HEK293 (cell line): ENCODE data around the gene SEC11A.

Experiments
- CTCF ChIA-PET: fragments of 350-600 bp; formaldehyde crosslinking; extraction: SDS; loops from one replicate; lab custom pipeline; 2021; ENCODE audit warnings: antibody characterized with exemption; lab: Yijun Ruan, JAX
- POLR2A ChIA-PET: fragments of 300-600 bp; formaldehyde crosslinking; extraction: SDS; loops from one replicate; lab custom pipeline; 2020; ENCODE audit warnings: antibody characterized with exemption, inconsistent platforms; lab: Yijun Ruan, JAX
- H3K27ac ChIP-seq: fragments of 200-500 bp; sonication (Bioruptor generic); 2 replicates; pipeline ENCODE4 v1.5.1; 2014; ENCODE audit warnings: low read depth, low read length, control low read depth, inconsistent platforms; ENCODE audit errors: extremely low read depth
- H3K36me3 ChIP-seq, 2 experiments: fragments of 200-500 bp in 1 of 2; sonication (Bioruptor generic) in 1 of 2; 1 replicate in 1 of 2; 2 replicates in 1 of 2; pipeline ENCODE4 v1.5.1; 2014 to 2017; ENCODE audit warnings: inconsistent platforms in 2 of 2, low read length in 2 of 2; ENCODE audit not compliant: control insufficient read depth in 2 of 2, insufficient read depth in 1 of 2
- H3K4me1 ChIP-seq: fragments of 200-500 bp; sonication (Bioruptor generic); 2 replicates; pipeline ENCODE4 v1.5.1; 2014; ENCODE audit warnings: mild to moderate bottlenecking, low read length, inconsistent platforms; ENCODE audit not compliant: control insufficient read depth, insufficient read depth
- H3K4me3 ChIP-seq: 2 replicates; pipeline ENCODE4 v1.5.1; 2011; ENCODE audit warnings: low read depth, mild to moderate bottlenecking, control low read depth, low read length, moderate library complexity
- H3K9me3 ChIP-seq: fragments of 200-500 bp; sonication (Bioruptor generic); 2 replicates; pipeline ENCODE4 v1.5.1; 2014; ENCODE audit warnings: low read depth, low read length, inconsistent platforms; ENCODE audit not compliant: control insufficient read depth, insufficient read depth
- BCL6B ChIP-seq: fragments of 450-650 bp; formaldehyde crosslinking; IDR thresholded peaks from 2 replicates; pipeline ENCODE4 v1.5.1; 2017; ENCODE audit warnings: missing biosample characterization, missing genetic modification characterization
- CTCF ChIP-seq: fragments of 450-650 bp; formaldehyde crosslinking; IDR thresholded peaks from 2 replicates; pipeline ENCODE4 v1.5.1; 2016; ENCODE audit warnings: missing biosample characterization, missing genetic modification characterization
- GLIS2 ChIP-seq: fragments of 450-650 bp; formaldehyde crosslinking; IDR thresholded peaks from 2 replicates; pipeline ENCODE4 v1.5.1; 2016; ENCODE audit warnings: missing biosample characterization, missing genetic modification characterization
- HOXA7 ChIP-seq: sonication (generic); formaldehyde crosslinking; IDR thresholded peaks from 2 replicates; pipeline ENCODE4 v1.8.1; 2022; ENCODE audit warnings: missing genetic modification reagents, borderline replicate concordance
- IKZF3 ChIP-seq: fragments of 450-650 bp; IDR thresholded peaks from 2 replicates; pipeline ENCODE4 v1.5.0; 2018; ENCODE audit warnings: missing biosample characterization, mild to moderate bottlenecking, missing genetic modification characterization, moderate library complexity
- KLF1 ChIP-seq: fragments of 450-650 bp; formaldehyde crosslinking; IDR thresholded peaks from 2 replicates; pipeline ENCODE4 v1.5.1; 2016; ENCODE audit warnings: missing biosample characterization, missing genetic modification characterization
- KLF10 ChIP-seq: fragments of 450-650 bp; IDR thresholded peaks from 2 replicates; pipeline ENCODE4 v1.5.1; 2018; ENCODE audit warnings: missing biosample characterization, mild to moderate bottlenecking, missing genetic modification characterization
- KLF7 ChIP-seq: fragments of 450-650 bp; formaldehyde crosslinking; IDR thresholded peaks from 2 replicates; pipeline ENCODE4 v1.5.1; 2016; ENCODE audit warnings: missing biosample characterization, missing genetic modification characterization, borderline replicate concordance
- KLF8 ChIP-seq: fragments of 450-650 bp; formaldehyde crosslinking; IDR thresholded peaks from 2 replicates; pipeline ENCODE4 v1.5.1; 2016; ENCODE audit warnings: missing biosample characterization, missing genetic modification characterization
- MZF1 ChIP-seq: fragments of 450-650 bp; formaldehyde crosslinking; IDR thresholded peaks from 2 replicates; pipeline ENCODE4 v1.5.1; 2017; ENCODE audit warnings: missing biosample characterization, missing genetic modification characterization, borderline replicate concordance
- OSR2 ChIP-seq: fragments of 450-650 bp; formaldehyde crosslinking; IDR thresholded peaks from 2 replicates; pipeline ENCODE4 v1.5.1; 2016; ENCODE audit warnings: missing biosample characterization, missing genetic modification characterization
- PBX3 ChIP-seq: sonication (generic); formaldehyde crosslinking; IDR thresholded peaks from 2 replicates; pipeline ENCODE4 v1.8.1; 2022; ENCODE audit warnings: mild to moderate bottlenecking, moderate library complexity, missing genetic modification reagents
- REPIN1 ChIP-seq: fragments of 450-650 bp; formaldehyde crosslinking; IDR thresholded peaks from 2 replicates; pipeline ENCODE4 v1.5.1; 2017; ENCODE audit warnings: missing biosample characterization, missing genetic modification characterization, low read depth
- SP2 ChIP-seq: fragments of 450-650 bp; formaldehyde crosslinking; IDR thresholded peaks from 2 replicates; pipeline ENCODE4 v1.5.1; 2016; ENCODE audit warnings: missing biosample characterization, missing genetic modification characterization
- ZBTB17 ChIP-seq: fragments of 450-650 bp; formaldehyde crosslinking; IDR thresholded peaks from 2 replicates; pipeline ENCODE4 v1.5.1; 2016; ENCODE audit warnings: missing biosample characterization, missing genetic modification characterization
- ZBTB21 ChIP-seq: fragments of 450-650 bp; formaldehyde crosslinking; IDR thresholded peaks from 2 replicates; pipeline ENCODE4 v1.5.1; 2017; ENCODE audit warnings: missing biosample characterization, missing genetic modification characterization
- ZFP37 ChIP-seq: fragments of 450-650 bp; formaldehyde crosslinking; IDR thresholded peaks from 2 replicates; pipeline ENCODE4 v1.5.1; 2016; ENCODE audit warnings: missing biosample characterization, missing genetic modification characterization
- ZFP69B ChIP-seq: fragments of 450-650 bp; formaldehyde crosslinking; IDR thresholded peaks from 2 replicates; pipeline ENCODE4 v1.5.1; 2016; ENCODE audit warnings: missing biosample characterization, missing genetic modification characterization
- ZNF133 ChIP-seq: fragments of 450-650 bp; formaldehyde crosslinking; IDR thresholded peaks from 2 replicates; pipeline ENCODE4 v1.5.1; 2016; ENCODE audit warnings: missing biosample characterization, missing genetic modification characterization
- ZNF169 ChIP-seq: fragments of 450-650 bp; formaldehyde crosslinking; IDR thresholded peaks from 2 replicates; pipeline ENCODE4 v1.5.1; 2016; ENCODE audit warnings: missing biosample characterization, missing genetic modification characterization
- ZNF223 ChIP-seq: fragments of 450-650 bp; formaldehyde crosslinking; IDR thresholded peaks from 2 replicates; pipeline ENCODE4 v1.5.1; 2016; ENCODE audit warnings: missing biosample characterization, missing genetic modification characterization
- ZNF23 ChIP-seq: fragments of 450-650 bp; formaldehyde crosslinking; IDR thresholded peaks from 2 replicates; pipeline ENCODE4 v1.5.1; 2016; ENCODE audit warnings: missing biosample characterization, missing genetic modification characterization, borderline replicate concordance
- ZNF335 ChIP-seq: fragments of 450-650 bp; formaldehyde crosslinking; conservative IDR thresholded peaks from 2 replicates; pipeline ENCODE4 v1.5.1; 2016; ENCODE audit warnings: missing biosample characterization, missing genetic modification characterization
- ZNF548 ChIP-seq: fragments of 450-650 bp; formaldehyde crosslinking; IDR thresholded peaks from 2 replicates; pipeline ENCODE4 v1.5.1; 2016; ENCODE audit warnings: missing biosample characterization, missing genetic modification characterization
- ZNF561 ChIP-seq: fragments of 450-650 bp; IDR thresholded peaks from 2 replicates; pipeline ENCODE4 v1.5.1; 2018; ENCODE audit warnings: missing biosample characterization, missing genetic modification characterization, borderline replicate concordance
- ZNF596 ChIP-seq: fragments of 450-650 bp; IDR thresholded peaks from 2 replicates; pipeline ENCODE4 v1.5.0; 2018; ENCODE audit warnings: missing biosample characterization, mild to moderate bottlenecking, missing genetic modification characterization, moderate library complexity
- ZNF610 ChIP-seq: fragments of 450-650 bp; formaldehyde crosslinking; IDR thresholded peaks from 2 replicates; pipeline ENCODE4 v1.5.1; 2016; ENCODE audit warnings: missing biosample characterization, missing genetic modification characterization, borderline replicate concordance
- ZNF660 ChIP-seq: fragments of 450-650 bp; IDR thresholded peaks from 2 replicates; pipeline ENCODE4 v1.5.1; 2018; ENCODE audit warnings: missing biosample characterization, mild to moderate bottlenecking, missing genetic modification characterization
- ZNF692 ChIP-seq: fragments of 450-650 bp; formaldehyde crosslinking; IDR thresholded peaks from 2 replicates; pipeline ENCODE4 v1.5.1; 2016; ENCODE audit warnings: missing biosample characterization, missing genetic modification characterization
- ZSCAN18 ChIP-seq: fragments of 450-650 bp; formaldehyde crosslinking; IDR thresholded peaks from 2 replicates; pipeline ENCODE4 v1.5.1; 2016; ENCODE audit warnings: missing biosample characterization, missing genetic modification characterization

The SEC11A gene

GRCh38 chr15:84633311-84634227, 82.4 kb downstream of the SEC11A start:
- Histone ChIP-seq H3K4me3 (peak overlapping the region; percentile 68), H3K27ac (peak overlapping the region; percentile 90), H3K4me1 (peaks cover 4% of the 10 kb centered on the region), H3K9me3 (no peaks in the 10 kb centered on the region), H3K36me3 (peaks cover 14 to 25% of the 10 kb centered on the region in 2 experiments)
- CTCF ChIA-PET = interaction anchor here (0.5 to 1.7 kb wide), 5 partner anchors 12 to 69 kb away, joined by 3 to 4 read pairs (median 3); no protein-coding TSS in a partner anchor
- POLR2A ChIA-PET = interaction anchor here (0.6 to 3.4 kb wide), 7 partner anchors 9 to 82 kb away, joined by 3 to 29 read pairs (median 4); partner anchors contain the start of genes SEC11A and ZSCAN2
- TF ChIP-seq KLF7 (tag by site-specific recombination) (peak; percentile 32; the same call in 1 of the 2 replicates), REPIN1 (tag by site-specific recombination) (no peak), ZNF169 (no peak), ZNF23 (tag by site-specific recombination) (no peak), HOXA7 (CRISPR knock-in tag) (peak; percentile 75; the same call in 1 of the 2 replicates), ZNF610 (tag by site-specific recombination) (0 out of 2 replicates have a peak, but pooled peaks have one; percentile 27), KLF8 (tag by site-specific recombination) (peak; percentile 38; the same call in 1 of the 2 replicates), KLF1 (no peak; the same call in 1 of the 2 replicates), ZFP69B (peak; percentile 86), ZSCAN18 (tag by site-specific recombination) (no peak), GLIS2 (tag by site-specific recombination) (peak; percentile 64), ZNF561 (tag by site-specific recombination) (0 out of 2 replicates have a peak, but pooled peaks have one; percentile 40), BCL6B (tag by site-specific recombination) (no peak), ZNF223 (tag by site-specific recombination) (no peak), ZNF133 (tag by site-specific recombination) (no peak), MZF1 (no peak), ZBTB17 (tag by site-specific recombination) (peak; percentile 47; the same call in 1 of the 2 replicates), ZFP37 (tag by site-specific recombination) (peak; percentile 82), OSR2 (tag by site-specific recombination) (no peak), PBX3 (CRISPR knock-in tag) (peak; percentile 76), ZNF335 (tag by site-specific recombination) (peak; percentile 79), ZBTB21 (tag by site-specific recombination) (no peak), SP2 (tag by site-specific recombination) (0 out of 2 replicates have a peak, but pooled peaks have one; percentile 9), ZNF596 (tag by site-specific recombination) (0 out of 2 replicates have a peak, but pooled peaks have one; percentile 36), ZNF692 (tag by site-specific recombination) (peak; percentile 96), ZNF660 (tag by site-specific recombination) (peak; percentile 68), ZNF548 (tag by site-specific recombination) (no peak), KLF10 (tag by site-specific recombination) (0 out of 2 replicates have a peak, but pooled peaks have one; percentile 21), IKZF3 (tag by site-specific recombination) (no peak), CTCF (peak; percentile 36; the same call in 1 of the 2 replicates)
